ENCODE data around the gene RPS10. TPM values are rescaled to one million over a fixed set of nuclear protein-coding genes. Genes with fewer than 3 reads are reported as not detected.

The RPS10 gene
- total and polyA plus RNA-seq, 2 experiments from 2014 or later: 1,755 to 2,175 TPM

DNA sequence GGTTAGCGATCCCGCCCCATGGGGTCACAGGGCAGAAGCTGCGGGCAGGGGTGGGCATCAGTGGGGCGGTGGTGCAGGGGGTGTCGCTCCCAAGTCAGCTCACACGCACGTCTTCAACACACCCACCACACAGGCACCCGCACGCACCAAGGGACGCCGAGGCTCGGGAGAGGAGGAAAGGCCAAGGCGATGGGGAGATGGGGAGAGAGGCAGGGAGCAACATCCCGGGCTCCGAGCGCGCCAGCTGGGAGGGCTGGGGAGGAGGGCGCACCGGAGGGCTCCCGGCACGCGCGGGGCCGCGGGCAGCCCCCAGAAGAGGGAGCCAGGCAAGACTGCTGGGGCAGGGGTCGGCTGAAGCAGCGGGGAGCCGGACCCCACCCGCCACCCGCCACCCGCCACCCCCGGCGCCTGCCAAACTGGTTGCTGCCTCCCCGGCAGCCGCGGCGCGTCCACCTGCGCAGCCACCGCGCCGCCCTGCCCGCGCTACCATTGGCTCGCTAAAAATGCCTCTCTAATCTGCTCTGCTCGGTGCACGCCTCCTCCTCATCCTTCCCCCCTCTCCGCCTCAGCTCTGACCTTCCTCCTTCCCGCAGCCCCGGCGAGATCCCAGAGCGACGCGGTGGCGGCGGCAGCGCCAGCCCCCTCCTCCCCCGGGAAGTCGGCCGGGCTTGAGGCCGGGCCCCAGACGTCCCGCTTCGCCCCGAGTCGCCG, 39.8 kb upstream of the RPS10 start, which contains the start of gene PACSIN1 (continued):
- TF ChIP-seq, protein P1, sequence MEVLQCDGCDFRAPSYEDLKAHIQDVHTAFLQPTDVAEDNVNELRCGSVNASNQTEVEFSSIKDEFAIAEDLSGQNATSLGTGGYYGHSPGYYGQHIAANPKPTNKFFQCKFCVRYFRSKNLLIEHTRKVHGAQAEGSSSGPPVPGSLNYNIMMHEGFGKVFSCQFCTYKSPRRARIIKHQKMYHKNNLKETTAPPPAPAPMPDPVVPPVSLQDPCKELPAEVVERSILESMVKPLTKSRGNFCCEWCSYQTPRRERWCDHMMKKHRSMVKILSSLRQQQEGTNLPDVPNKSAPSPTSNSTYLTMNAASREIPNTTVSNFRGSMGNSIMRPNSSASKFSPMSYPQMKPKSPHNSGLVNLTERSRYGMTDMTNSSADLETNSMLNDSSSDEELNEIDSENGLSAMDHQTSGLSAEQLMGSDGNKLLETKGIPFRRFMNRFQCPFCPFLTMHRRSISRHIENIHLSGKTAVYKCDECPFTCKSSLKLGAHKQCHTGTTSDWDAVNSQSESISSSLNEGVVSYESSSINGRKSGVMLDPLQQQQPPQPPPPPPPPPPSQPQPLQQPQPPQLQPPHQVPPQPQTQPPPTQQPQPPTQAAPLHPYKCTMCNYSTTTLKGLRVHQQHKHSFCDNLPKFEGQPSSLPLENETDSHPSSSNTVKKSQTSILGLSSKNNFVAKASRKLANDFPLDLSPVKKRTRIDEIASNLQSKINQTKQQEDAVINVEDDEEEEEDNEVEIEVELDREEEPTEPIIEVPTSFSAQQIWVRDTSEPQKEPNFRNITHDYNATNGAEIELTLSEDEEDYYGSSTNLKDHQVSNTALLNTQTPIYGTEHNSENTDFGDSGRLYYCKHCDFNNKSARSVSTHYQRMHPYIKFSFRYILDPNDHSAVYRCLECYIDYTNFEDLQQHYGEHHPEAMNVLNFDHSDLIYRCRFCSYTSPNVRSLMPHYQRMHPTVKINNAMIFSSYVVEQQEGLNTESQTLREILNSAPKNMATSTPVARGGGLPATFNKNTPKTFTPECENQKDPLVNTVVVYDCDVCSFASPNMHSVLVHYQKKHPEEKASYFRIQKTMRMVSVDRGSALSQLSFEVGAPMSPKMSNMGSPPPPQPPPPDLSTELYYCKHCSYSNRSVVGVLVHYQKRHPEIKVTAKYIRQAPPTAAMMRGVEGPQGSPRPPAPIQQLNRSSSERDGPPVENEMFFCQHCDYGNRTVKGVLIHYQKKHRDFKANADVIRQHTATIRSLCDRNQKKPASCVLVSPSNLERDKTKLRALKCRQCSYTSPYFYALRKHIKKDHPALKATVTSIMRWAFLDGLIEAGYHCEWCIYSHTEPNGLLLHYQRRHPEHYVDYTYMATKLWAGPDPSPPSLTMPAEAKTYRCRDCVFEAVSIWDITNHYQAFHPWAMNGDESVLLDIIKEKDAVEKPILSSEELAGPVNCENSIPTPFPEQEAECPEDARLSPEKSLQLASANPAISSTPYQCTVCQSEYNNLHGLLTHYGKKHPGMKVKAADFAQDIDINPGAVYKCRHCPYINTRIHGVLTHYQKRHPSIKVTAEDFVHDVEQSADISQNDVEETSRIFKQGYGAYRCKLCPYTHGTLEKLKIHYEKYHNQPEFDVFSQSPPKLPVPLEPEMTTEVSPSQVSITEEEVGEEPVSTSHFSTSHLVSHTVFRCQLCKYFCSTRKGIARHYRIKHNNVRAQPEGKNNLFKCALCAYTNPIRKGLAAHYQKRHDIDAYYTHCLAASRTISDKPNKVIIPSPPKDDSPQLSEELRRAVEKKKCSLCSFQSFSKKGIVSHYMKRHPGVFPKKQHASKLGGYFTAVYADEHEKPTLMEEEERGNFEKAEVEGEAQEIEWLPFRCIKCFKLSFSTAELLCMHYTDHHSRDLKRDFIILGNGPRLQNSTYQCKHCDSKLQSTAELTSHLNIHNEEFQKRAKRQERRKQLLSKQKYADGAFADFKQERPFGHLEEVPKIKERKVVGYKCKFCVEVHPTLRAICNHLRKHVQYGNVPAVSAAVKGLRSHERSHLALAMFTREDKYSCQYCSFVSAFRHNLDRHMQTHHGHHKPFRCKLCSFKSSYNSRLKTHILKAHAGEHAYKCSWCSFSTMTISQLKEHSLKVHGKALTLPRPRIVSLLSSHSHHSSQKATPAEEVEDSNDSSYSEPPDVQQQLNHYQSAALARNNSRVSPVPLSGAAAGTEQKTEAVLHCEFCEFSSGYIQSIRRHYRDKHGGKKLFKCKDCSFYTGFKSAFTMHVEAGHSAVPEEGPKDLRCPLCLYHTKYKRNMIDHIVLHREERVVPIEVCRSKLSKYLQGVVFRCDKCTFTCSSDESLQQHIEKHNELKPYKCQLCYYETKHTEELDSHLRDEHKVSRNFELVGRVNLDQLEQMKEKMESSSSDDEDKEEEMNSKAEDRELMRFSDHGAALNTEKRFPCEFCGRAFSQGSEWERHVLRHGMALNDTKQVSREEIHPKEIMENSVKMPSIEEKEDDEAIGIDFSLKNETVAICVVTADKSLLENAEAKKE (CRISPR knock-in tag; IDR thresholded peaks at IDR 0.05): no peak
- TF ChIP-seq CREB1 (CRISPR knock-in tag; IDR thresholded peaks at IDR 0.05; ENCODE audit: low read depth): 0 out of 2 replicates have a peak, but pooled peaks have one; percentile 25
- TF ChIP-seq EZH2 (IDR thresholded peaks at IDR 0.05; ENCODE audit: low read depth, unreplicated experiment): no peak

DNA sequence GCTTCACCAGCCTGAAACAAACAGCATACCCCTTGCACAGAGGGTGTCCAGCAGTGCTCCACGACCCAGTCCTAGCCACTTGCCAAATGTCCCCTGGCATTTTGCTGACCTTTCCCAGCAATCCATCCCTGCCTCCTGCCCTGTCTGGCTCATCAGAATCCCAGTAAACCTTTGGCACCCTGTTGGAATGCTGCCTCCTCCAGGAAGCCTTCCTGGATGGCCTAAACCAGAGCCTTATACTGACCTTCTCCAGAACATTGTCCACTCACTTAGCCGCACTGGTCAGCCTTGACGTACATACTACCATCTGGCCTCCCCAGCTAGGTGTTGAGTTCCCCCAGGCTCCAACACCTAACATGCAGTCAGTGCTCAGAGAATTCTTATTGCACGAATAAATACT, 38.0 kb upstream of the RPS10 start:
- peaks cover 21% of the 10 kb centered on the region for H3K4me1 Mint-ChIP-seq
- ATAC-seq (no peak), DNase-seq (ENCODE audit: low spot score) (no peak)
- no peak overlapping the region for H3K4me3 Mint-ChIP-seq
- H3K36me3 ChIP-seq (ENCODE audit: insufficient read depth): no peaks in the 10 kb centered on the region
- no peak overlapping the region for H3K4me2 ChIP-seq
- no peaks in the 10 kb centered on the region; the same call in 1 of the 2 replicates for H3F3A ChIP-seq (replicated peaks; ENCODE audit: low read depth)
- peaks cover 7% of the 10 kb centered on the region; the same call in 1 of the 2 replicates for H3K27me3 ChIP-seq (ENCODE audit: insufficient read depth)
- H2AFZ ChIP-seq: no peak overlapping the region
- no peaks in the 10 kb centered on the region for H3K79me2 ChIP-seq (replicated peaks; ENCODE audit: insufficient read depth)
- TF ChIP-seq JUNB (IDR thresholded peaks at IDR 0.05; ENCODE audit: unreplicated experiment): no peak
- peaks cover 19% of the 10 kb centered on the region for H3K27me3 Mint-ChIP-seq (ENCODE audit: insufficient read depth, low read depth, poor library complexity)
- no peaks in the 10 kb centered on the region for H3K9me3 Mint-ChIP-seq
- no peak overlapping the region for H3K27ac Mint-ChIP-seq
- H4K20me1 ChIP-seq (replicated peaks; ENCODE audit: insufficient read depth): no peaks in the 10 kb centered on the region
- H3K9me2 ChIP-seq (ENCODE audit: insufficient read depth): no peaks in the 10 kb centered on the region
- H3K4me3 ChIP-seq: no peak overlapping the region
- peaks cover 14% of the 10 kb centered on the region; the same call in 1 of the 2 replicates for H3K4me1 ChIP-seq (ENCODE audit: insufficient read depth)
- no peak overlapping the region for H3K27ac ChIP-seq (ENCODE audit: low read depth)
- H3K36me3 Mint-ChIP-seq (ENCODE audit: low read depth): no peaks in the 10 kb centered on the region; the same call in 2 of the 3 replicates

Data from GM23338 (cell line).